Activated naive CD8-positive, alpha-beta T cell treated with anti-CD3 and anti-CD28 coated beads, Interleukin-2, amount 50 U/mL, for 24 hours (primary cell): ENCODE results near the gene SPECC1.
A peak's percentile ranks its signal among the peaks of the same experiment; 100 is the strongest.
"Not testable (repeated sequence)": the region's sequence is repeated elsewhere in the genome, so short reads cannot be mapped to it uniquely, and the experiment has no call there.

Source experiments
- ATAC-seq: fragments of 150-1000 bp; cut with Tn5 transposase; one replicate; pipeline ENCODE4 v1.10.0; 2021
- DNase-seq: peaks from one replicate; pipeline ENCODE4 v3.0.0; 2021
- H3K27ac Mint-ChIP-seq: one replicate; pipeline ENCODE4 v1.8.0; 2021; ENCODE audit warnings: mild to moderate bottlenecking, mixed read lengths
- H3K27me3 Mint-ChIP-seq: one replicate; pipeline ENCODE4 v1.8.0; 2021; ENCODE audit warnings: mixed read lengths
- H3K36me3 Mint-ChIP-seq: one replicate; pipeline ENCODE4 v1.8.0; 2021; ENCODE audit warnings: low read depth, mixed read lengths
- H3K4me1 Mint-ChIP-seq: one replicate; pipeline ENCODE4 v1.8.0; 2021; ENCODE audit warnings: mixed read lengths
- H3K4me3 Mint-ChIP-seq: one replicate; pipeline ENCODE4 v1.8.0; 2021; ENCODE audit warnings: mild to moderate bottlenecking, moderate library complexity, mixed read lengths
- H3K9me3 Mint-ChIP-seq: one replicate; pipeline ENCODE4 v1.8.0; 2021; ENCODE audit warnings: mixed read lengths

SPECC1 gene

GRCh38 chr17:20259668-20260067, 250.5 kb downstream of the SPECC1 start:
- Mint-ChIP-seq H3K27ac (no peak overlapping the region), H3K9me3 (peaks cover 6% of the 10 kb centered on the region), H3K4me3 (no peak overlapping the region), H3K36me3 (peaks cover 9% of the 10 kb centered on the region), H3K27me3 (no peaks in the 10 kb centered on the region), H3K4me1 (peaks cover 24% of the 10 kb centered on the region)
- DNase-seq (no peak), ATAC-seq (no peak)

GRCh38 chr17:20260268-20260667, 251.1 kb downstream of the SPECC1 start:
- Mint-ChIP-seq H3K4me1 (peaks cover 25% of the 10 kb centered on the region), H3K27ac (no peak overlapping the region), H3K27me3 (no peaks in the 10 kb centered on the region), H3K4me3 (no peak overlapping the region), H3K36me3 (peaks cover 9% of the 10 kb centered on the region), H3K9me3 (peaks cover 6% of the 10 kb centered on the region)
- ATAC-seq: no peak
- no peak for DNase-seq

DNA sequence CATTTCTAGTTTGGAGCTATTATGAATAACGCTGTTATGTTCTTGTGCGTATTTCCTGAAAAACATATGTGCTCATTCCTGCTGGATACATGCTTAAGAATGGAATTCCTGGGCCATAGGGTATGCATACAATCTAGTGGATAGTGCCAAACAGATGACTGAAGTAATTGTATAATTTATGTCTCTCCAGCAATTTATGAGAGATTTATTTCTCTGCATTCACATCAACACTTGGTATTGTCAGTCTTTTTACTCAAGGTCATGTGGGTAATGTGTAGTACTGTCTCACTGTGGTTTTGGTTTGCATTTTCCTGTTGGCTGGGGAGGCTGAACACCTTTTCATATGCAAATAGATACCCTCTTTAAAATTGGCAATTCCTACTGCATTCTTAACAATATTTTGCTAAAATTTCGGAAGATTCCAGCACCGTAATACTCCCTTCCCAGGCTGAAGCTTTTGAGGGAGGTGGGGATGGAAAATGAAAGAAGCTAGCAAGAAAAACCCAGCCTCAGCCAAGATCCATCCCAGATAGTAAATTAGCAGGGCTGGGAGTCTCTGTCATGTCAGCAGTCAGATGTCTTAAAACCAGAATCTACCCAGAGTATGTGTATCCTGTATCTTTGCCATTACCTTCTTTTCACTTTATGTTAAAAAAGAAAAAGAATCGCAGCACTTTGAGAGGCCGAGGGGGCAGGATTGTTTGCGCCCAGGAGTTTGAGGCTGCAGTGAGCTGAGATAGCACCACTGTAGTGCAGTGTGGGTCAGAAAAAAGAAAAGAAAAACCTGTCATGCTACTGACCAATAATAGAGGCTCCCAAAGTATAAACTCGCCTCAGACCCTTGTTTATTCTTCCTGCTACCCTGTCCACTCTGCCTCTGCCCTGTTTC, 253.3 kb downstream of the SPECC1 start:
- peaks cover 9% of the 10 kb centered on the region for H3K36me3 Mint-ChIP-seq
- no peak for ATAC-seq
- H3K27me3 Mint-ChIP-seq: no peaks in the 10 kb centered on the region
- H3K4me1 Mint-ChIP-seq: peaks cover 33% of the 10 kb centered on the region
- H3K4me3 Mint-ChIP-seq: no peak overlapping the region
- DNase-seq: no peak
- peaks cover 6% of the 10 kb centered on the region for H3K9me3 Mint-ChIP-seq
- no peak overlapping the region for H3K27ac Mint-ChIP-seq

- not testable (repeated sequence) for H3K27ac Mint-ChIP-seq, H3K4me3 Mint-ChIP-seq, H3K36me3 Mint-ChIP-seq, ATAC-seq, H3K27me3 Mint-ChIP-seq, H3K9me3 Mint-ChIP-seq, DNase-seq
- peaks cover 39% of the 10 kb centered on the region for H3K4me1 Mint-ChIP-seq
Measured at GRCh38 chr17:20263115-20263433, 253.9 kb downstream of the SPECC1 start.

- peaks cover under 1% of the 10 kb centered on the region for H3K36me3 Mint-ChIP-seq
- H3K4me1 Mint-ChIP-seq: peaks cover 44% of the 10 kb centered on the region
- ATAC-seq (no peak), DNase-seq (no peak)
- peaks cover 3% of the 10 kb centered on the region for H3K9me3 Mint-ChIP-seq
- H3K27me3 Mint-ChIP-seq: no peaks in the 10 kb centered on the region
- H3K27ac Mint-ChIP-seq: no peak overlapping the region
- no peak overlapping the region for H3K4me3 Mint-ChIP-seq
Measured at GRCh38 chr17:20263595-20263994, 254.4 kb downstream of the SPECC1 start.

DNA sequence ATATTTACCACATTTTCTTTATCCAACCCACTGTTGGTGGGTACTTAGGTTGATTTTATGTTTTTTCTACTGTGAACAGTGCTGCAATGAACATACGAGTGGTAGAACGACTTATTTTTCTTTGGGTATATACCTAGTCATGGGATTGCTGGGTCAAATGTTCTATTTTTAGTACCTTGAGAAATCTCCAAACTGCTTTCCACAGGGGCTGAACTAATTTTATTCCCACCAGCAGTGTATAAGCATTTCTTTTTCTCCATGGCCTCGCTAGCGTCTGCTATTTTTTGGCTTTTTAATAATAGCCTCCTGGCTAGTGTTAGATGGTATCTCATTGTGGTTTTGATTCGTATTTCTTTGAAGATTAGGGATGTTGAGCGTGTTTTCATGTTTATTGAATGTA, 255.8 kb downstream of the SPECC1 start:
- Mint-ChIP-seq H3K27ac (no peak overlapping the region), H3K36me3 (no peaks in the 10 kb centered on the region), H3K27me3 (no peaks in the 10 kb centered on the region), H3K9me3 (no peaks in the 10 kb centered on the region), H3K4me1 (peaks cover 55% of the 10 kb centered on the region), H3K4me3 (no peak overlapping the region)
- DNase-seq (no peak), ATAC-seq (no peak)

GRCh38 chr17:20266806-20267458, 257.8 kb downstream of the SPECC1 start:
- Mint-ChIP-seq H3K4me3 (no peak overlapping the region), H3K27me3 (no peaks in the 10 kb centered on the region), H3K36me3 (no peaks in the 10 kb centered on the region), H3K9me3 (no peaks in the 10 kb centered on the region), H3K4me1 (peaks cover 68% of the 10 kb centered on the region), H3K27ac (no peak overlapping the region)
- DNase-seq (no peak), ATAC-seq (no peak)

DNA sequence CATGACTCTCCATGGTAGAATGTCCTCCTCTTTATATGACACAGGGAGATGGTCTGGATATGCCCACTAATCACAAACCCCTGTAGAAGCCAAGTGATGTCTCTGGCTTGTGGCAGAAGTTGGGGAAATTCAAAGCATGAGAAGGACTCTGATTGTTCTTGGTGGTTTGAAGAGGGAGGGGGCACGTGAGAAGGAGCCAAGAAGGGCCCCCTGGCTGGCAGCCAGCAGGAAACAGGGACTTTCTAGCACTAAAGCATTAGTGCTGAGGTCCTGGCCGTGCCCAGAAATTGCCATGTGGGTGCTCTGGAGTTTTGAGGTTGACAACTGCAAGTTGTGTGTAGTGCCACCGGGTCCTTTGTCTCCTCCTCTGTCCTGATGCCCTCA, 258.3 kb downstream of the SPECC1 start:
- no peak overlapping the region for H3K27ac Mint-ChIP-seq

DNA sequence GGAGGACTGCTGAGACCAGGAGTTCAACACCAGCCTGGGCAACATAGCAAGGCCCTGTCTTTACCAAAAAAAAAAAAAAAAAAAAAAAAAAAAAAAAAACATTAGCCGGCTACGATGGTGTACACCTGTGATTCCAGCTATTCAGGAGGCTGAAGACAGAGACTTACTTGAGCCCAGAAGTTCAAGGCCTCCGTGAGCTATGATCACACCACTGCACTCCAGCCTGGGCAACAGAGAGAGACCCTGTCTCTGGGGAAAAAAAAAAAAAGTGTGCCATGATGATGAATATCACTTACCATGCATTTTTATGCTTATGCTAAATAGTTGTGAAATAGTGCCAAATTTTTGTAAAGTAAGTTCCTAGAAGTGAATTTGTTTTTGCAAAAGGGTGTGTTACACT, 261.2 kb downstream of the SPECC1 start:
- Mint-ChIP-seq H3K9me3 (no peaks in the 10 kb centered on the region), H3K4me3 (no peak overlapping the region), H3K27ac (no peak overlapping the region), H3K36me3 (no peaks in the 10 kb centered on the region), H3K27me3 (no peaks in the 10 kb centered on the region), H3K4me1 (peaks cover 76% of the 10 kb centered on the region)
- ATAC-seq: no peak
- DNase-seq: no peak

More for the DNA sequence above, 258.3 kb downstream of the SPECC1 start:
- H3K9me3 Mint-ChIP-seq: no peaks in the 10 kb centered on the region
- H3K27me3 Mint-ChIP-seq: no peaks in the 10 kb centered on the region
- no peak overlapping the region for H3K4me3 Mint-ChIP-seq
- peaks cover 68% of the 10 kb centered on the region for H3K4me1 Mint-ChIP-seq
- no peaks in the 10 kb centered on the region for H3K36me3 Mint-ChIP-seq
- DNase-seq: peak; percentile 29
- no peak for ATAC-seq

DNA sequence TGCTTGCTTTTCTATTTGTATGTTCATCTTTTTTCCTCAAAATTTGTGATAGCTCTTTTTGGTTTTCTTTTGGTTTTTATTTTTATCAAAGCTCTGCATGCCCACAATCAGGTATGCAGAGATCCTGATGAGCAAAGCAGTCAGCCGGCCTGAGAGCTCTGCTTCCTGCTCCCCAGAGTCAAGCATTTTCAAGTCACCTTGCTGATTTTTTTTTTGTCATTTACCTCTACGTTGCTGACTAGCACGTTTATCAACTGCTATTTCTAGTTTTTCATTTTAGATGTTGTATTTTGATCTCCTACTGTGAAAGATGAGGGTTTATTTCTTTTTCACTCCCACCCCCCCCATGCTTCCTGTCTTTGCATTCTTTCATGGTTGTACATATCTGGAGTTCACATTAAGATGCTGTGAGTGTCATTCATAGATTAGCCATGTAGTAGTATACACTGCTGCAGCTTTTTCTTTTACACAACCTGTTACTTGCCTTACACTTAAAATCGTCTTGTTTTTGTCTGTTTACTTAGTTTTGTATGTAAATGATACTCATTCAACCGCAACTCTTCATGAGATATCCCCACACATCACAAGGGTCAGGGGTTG, 262.0 kb downstream of the SPECC1 start:
- Mint-ChIP-seq H3K9me3 (no peaks in the 10 kb centered on the region), H3K27ac (peak overlapping the region; percentile 28), H3K4me3 (no peak overlapping the region), H3K36me3 (no peaks in the 10 kb centered on the region), H3K4me1 (peaks cover 80% of the 10 kb centered on the region), H3K27me3 (no peaks in the 10 kb centered on the region)
- DNase-seq (no peak), ATAC-seq (no peak)

DNA sequence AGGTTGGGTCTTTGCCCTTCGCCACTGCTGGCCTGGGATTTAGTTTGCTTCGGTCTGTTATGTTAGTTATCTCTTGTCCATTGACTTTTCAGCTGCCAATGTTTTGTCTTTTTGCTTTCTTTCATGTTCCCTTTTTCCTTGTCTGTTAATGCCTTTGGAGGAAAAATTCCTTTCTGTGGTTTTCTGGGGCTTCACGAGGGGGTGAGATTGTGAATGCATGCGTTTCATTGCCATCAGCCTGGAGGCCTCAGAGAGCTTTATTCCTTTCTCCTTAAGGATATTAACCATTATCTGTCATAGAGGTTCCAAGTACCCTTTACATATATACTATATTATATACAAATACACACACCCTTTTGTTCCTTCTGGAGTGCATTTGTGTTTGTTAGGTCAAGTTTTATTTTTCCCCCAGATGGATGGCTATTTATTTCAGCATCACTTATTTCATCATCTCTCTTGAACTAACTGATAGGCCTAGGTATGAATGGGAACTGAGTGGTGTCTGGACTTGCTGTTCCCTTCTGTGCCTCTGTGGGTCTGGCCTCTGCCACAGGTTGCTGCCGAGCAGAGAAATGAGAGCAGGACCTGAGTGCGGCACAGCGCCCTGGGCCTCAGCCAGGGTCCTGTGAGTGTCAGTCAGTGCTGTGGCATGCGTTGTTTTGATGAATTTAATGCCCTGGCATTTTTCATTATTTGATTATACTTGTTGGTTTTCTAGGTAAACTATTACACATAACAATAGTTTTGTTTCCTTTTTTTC, 264.8 kb downstream of the SPECC1 start:
- Mint-ChIP-seq H3K27ac (peak overlapping the region; percentile 56), H3K4me1 (peaks cover 79% of the 10 kb centered on the region), H3K4me3 (no peak overlapping the region), H3K9me3 (no peaks in the 10 kb centered on the region), H3K27me3 (no peaks in the 10 kb centered on the region), H3K36me3 (no peaks in the 10 kb centered on the region)
- no peak for DNase-seq
- ATAC-seq: peak; percentile 56

GRCh38 chr17:20275653-20276052, 266.5 kb downstream of the SPECC1 start:
- ATAC-seq: no peak

DNA sequence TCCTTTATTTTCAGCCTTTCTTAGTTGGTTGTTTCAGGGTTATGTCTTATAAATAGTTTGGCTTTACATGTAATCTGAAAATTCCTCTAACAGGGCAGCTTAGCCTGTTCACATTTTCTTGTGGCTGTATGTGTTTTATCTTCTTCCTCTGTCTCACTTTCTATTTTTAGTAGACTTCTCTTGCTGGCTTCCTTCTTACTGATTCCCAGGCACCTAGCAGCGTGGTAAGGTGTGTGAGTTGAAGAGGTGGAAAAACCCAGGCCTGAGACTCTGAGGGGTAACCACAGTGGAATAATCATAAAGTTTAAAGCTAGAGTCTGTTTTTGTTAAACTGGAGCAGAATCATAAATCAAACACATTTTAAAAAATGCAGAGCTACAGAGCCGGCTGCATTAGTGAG, 267.3 kb downstream of the SPECC1 start:
- H3K4me3 Mint-ChIP-seq: no peak overlapping the region

More at GRCh38 chr17:20275653-20276052, 266.5 kb downstream of the SPECC1 start:
- no peaks in the 10 kb centered on the region for H3K9me3 Mint-ChIP-seq
- no peak for DNase-seq
- H3K4me3 Mint-ChIP-seq: no peak overlapping the region
- H3K36me3 Mint-ChIP-seq: no peaks in the 10 kb centered on the region
- no peaks in the 10 kb centered on the region for H3K27me3 Mint-ChIP-seq
- peaks cover 80% of the 10 kb centered on the region for H3K4me1 Mint-ChIP-seq
- H3K27ac Mint-ChIP-seq: peak overlapping the region; percentile 47

DNA sequence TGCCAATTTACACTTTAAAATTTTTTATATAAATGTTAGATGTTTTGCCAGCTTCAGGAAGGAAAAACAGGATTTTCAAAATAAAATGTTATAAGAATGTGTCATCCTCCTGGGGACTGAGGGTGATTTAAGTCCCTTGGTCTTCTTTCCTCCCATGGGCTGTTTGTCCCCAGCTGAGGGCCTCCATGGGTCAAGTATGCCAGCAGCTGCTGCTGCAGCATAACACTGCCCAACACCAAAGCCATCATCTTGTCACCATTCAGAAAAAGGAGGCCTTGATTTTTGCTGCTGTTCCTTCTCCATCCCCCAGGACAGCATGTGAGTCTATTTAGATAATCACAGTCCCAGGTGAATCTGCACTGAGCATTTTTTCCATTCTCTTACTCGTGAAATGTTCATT, 269.6 kb downstream of the SPECC1 start:
- Mint-ChIP-seq H3K27me3 (no peaks in the 10 kb centered on the region), H3K9me3 (no peaks in the 10 kb centered on the region), H3K27ac (no peak overlapping the region), H3K4me3 (no peak overlapping the region), H3K36me3 (no peaks in the 10 kb centered on the region), H3K4me1 (peaks cover 65% of the 10 kb centered on the region)
- ATAC-seq (no peak), DNase-seq (no peak)

More for the DNA sequence above, 267.3 kb downstream of the SPECC1 start:
- peak overlapping the region; percentile 40 for H3K27ac Mint-ChIP-seq
- no peaks in the 10 kb centered on the region for H3K36me3 Mint-ChIP-seq
- no peaks in the 10 kb centered on the region for H3K27me3 Mint-ChIP-seq
- no peak for ATAC-seq
- H3K4me1 Mint-ChIP-seq: peaks cover 75% of the 10 kb centered on the region
- H3K9me3 Mint-ChIP-seq: no peaks in the 10 kb centered on the region
- no peak for DNase-seq
